HEK293T (cell line): ENCODE measurements around the gene OR2A5.

Experiments
- CTCF ChIA-PET: fragments of 350-600 bp; formaldehyde crosslinking; extraction: SDS; loops from one replicate; lab custom pipeline; 2021; ENCODE audit warnings: antibody characterized with exemption, inconsistent platforms; lab: Yijun Ruan, JAX
- POLR2A ChIA-PET: fragments of 350-600 bp; formaldehyde crosslinking; extraction: SDS; loops from one replicate; lab custom pipeline; 2020; ENCODE audit warnings: antibody characterized with exemption, inconsistent platforms; lab: Yijun Ruan, JAX
- DNase-seq: peaks from one replicate; pipeline ENCODE4 v3.0.0; 2012; ENCODE audit warnings: mixed read lengths; ENCODE audit errors: extremely low spot score
- ARNT ChIP-seq: fragments of 450-650 bp; IDR thresholded peaks from 2 replicates; pipeline ENCODE4 v1.6.1; 2017; ENCODE audit warnings: mild to moderate bottlenecking
- BHLHE40 ChIP-seq: fragments of 450-650 bp; IDR thresholded peaks from 2 replicates; pipeline ENCODE4 v1.6.1; 2016; ENCODE audit warnings: mild to moderate bottlenecking, moderate library complexity, borderline replicate concordance
- CTBP1 ChIP-seq: fragments of 450-650 bp; IDR thresholded peaks from 2 replicates; pipeline ENCODE4 v1.6.1; 2016; ENCODE audit warnings: borderline replicate concordance
- ELF4 ChIP-seq: fragments of 450-650 bp; IDR thresholded peaks from 2 replicates; pipeline ENCODE4 v1.6.1; 2017; ENCODE audit warnings: antibody characterized with exemption
- FOXA1 ChIP-seq: fragments of 450-650 bp; IDR thresholded peaks from 2 replicates; pipeline ENCODE4 v1.6.1; 2016; ENCODE audit warnings: mild to moderate bottlenecking
- FOXK2 ChIP-seq: fragments of 450-650 bp; IDR thresholded peaks from 2 replicates; pipeline ENCODE4 v1.6.1; 2016; ENCODE audit warnings: mild to moderate bottlenecking
- FOXM1 ChIP-seq: fragments of 450-650 bp; IDR thresholded peaks from 2 replicates; pipeline ENCODE4 v1.6.1; 2017; ENCODE audit warnings: mild to moderate bottlenecking, borderline replicate concordance
- HDGF ChIP-seq: fragments of 450-650 bp; IDR thresholded peaks from 2 replicates; pipeline ENCODE4 v1.6.1; 2017; ENCODE audit warnings: antibody characterized with exemption, borderline replicate concordance
- L3MBTL2 ChIP-seq: fragments of 450-650 bp; conservative IDR thresholded peaks from 2 replicates; pipeline ENCODE4 v1.6.1; 2016; ENCODE audit warnings: mild to moderate bottlenecking
- LEF1 ChIP-seq: fragments of 450-650 bp; IDR thresholded peaks from 2 replicates; pipeline ENCODE4 v1.6.1; 2017; ENCODE audit warnings: mild to moderate bottlenecking, borderline replicate concordance
- NFRKB ChIP-seq: fragments of 450-650 bp; IDR thresholded peaks from 2 replicates; pipeline ENCODE4 v1.6.1; 2016; ENCODE audit warnings: mild to moderate bottlenecking, moderate library complexity
- SP1 ChIP-seq: fragments of 450-650 bp; IDR thresholded peaks from 2 replicates; pipeline ENCODE4 v1.6.1; 2017
- SUZ12 ChIP-seq: fragments of 450-650 bp; IDR thresholded peaks from 2 replicates; pipeline ENCODE4 v1.6.1; 2016; ENCODE audit warnings: mild to moderate bottlenecking
- TARDBP ChIP-seq: fragments of 450-650 bp; IDR thresholded peaks from 2 replicates; pipeline ENCODE4 v1.6.1; 2016
- ZNF384 ChIP-seq: fragments of 450-650 bp; IDR thresholded peaks from 2 replicates; pipeline ENCODE4 v1.6.1; 2016
- TF ChIP-seq, protein P1 (sequence below): fragments of 450-650 bp; IDR thresholded peaks from 2 replicates; pipeline ENCODE4 v1.6.1; 2016

The OR2A5 gene

DNA sequence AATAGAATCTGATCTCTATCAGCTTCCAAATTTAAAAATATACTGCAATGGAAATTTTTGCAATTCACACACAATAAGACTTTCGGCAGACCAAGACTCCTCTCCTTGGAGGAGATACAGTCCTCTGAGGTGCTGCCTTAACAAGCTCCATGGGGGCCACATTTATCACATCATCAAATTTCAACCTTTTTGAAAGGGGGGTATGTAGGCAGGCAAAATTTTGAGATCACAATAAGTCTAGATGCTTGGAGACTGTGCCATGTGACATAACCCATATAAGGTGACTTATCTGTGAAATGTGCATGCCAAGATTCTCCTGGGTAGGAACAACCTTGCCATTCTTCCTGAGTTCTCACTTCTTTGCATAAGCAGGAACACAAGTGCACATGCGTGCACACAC lies 37.2 kb downstream of the OR2A5 start, which contains the start of gene OR2A12:
OR2A12 (plus strand) TSS at position 301 of the 400 bp plus-strand sequence. CDS start 8,830 bp downstream, outside the sequence.
- CTCF ChIA-PET, result no interaction called here
- TF ChIP-seq ELF4, result no peak
- no peak for TF ChIP-seq L3MBTL2
- no peak for TF ChIP-seq SUZ12
- no peak for TF ChIP-seq HDGF
- TF ChIP-seq ZNF384, result no peak
- TF ChIP-seq, protein P1, sequence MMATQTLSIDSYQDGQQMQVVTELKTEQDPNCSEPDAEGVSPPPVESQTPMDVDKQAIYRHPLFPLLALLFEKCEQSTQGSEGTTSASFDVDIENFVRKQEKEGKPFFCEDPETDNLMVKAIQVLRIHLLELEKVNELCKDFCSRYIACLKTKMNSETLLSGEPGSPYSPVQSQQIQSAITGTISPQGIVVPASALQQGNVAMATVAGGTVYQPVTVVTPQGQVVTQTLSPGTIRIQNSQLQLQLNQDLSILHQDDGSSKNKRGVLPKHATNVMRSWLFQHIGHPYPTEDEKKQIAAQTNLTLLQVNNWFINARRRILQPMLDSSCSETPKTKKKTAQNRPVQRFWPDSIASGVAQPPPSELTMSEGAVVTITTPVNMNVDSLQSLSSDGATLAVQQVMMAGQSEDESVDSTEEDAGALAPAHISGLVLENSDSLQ, result no peak
- TF ChIP-seq ARNT, result no peak
- TF ChIP-seq FOXA1, result no peak
- TF ChIP-seq NFRKB, result no peak
- no peak for TF ChIP-seq TARDBP
- TF ChIP-seq FOXK2, result no peak
- TF ChIP-seq SP1, result no peak
- TF ChIP-seq FOXM1, result no peak
- TF ChIP-seq BHLHE40, result no peak
- POLR2A ChIA-PET, result no interaction called here
- no peak for DNase-seq

DNA sequence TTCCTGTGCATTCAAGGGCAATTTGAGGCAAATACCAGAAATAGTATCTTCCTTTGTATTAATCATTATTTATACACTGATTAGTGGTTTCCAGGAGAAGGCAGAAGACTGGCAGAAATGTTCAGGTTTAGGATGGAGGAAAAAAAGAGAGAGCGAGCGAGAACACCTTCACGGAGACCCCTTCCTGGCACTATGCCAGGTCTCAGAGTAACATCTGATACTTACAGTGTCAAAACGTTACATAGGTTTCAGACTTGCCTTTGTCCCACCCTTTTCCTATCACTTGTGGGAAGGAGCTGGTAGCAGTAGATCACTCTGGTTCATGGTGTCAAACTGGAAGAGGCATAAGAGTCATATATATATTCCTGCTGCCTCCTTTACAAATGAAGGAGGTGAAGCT lies 38.0 kb downstream of the OR2A5 start:
- ChIA-PET CTCF (no interaction called here), POLR2A (no interaction called here)
- TF ChIP-seq SP1 (no peak), ZNF384 (no peak), NFRKB (no peak), ELF4 (no peak), CTBP1 (no peak), FOXK2 (no peak)
- DNase-seq, result no peak

DNA sequence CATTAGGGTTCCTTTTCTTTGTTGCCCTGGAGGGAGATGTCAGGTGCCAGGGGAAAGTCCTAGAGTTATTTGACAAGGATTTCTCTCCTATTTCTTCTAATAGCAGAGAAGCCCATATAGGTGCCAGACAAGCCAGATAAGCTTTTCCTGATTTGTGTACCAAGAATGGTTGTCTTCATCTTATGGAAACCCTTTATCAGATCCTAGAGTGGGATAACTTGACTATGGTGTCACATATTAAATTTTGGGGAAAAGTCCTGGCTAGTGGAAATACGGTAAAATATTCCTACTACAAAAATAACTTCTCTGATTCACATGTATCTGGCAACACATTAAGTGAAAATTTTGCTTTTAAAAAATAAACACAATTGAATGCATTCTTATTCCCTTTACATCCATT lies 38.5 kb downstream of the OR2A5 start:
- TF ChIP-seq CTBP1, result no peak
- TF ChIP-seq ZNF384, result no peak
- TF ChIP-seq FOXK2, result no peak
- ChIA-PET POLR2A (no interaction called here), CTCF (no interaction called here)
- no peak for DNase-seq

DNA sequence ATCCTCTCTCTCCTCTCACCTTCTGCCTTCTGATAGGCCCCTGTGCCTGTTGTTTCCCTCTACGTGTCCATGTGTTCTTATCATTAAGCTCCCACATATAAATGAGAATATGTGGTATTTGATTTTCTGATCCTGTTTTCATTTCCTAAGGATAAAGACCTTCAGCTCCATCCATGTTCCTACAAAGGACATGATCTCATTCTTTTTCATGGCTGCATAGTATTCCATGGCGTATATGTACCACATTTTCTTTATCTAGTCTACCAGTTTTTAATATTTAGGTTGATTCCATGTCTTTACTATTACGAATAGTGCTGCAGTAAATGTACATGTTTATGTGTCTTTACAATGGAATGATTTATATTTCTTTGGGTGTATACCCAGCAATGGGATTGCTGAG lies 41.9 kb downstream of the OR2A5 start:
- ChIA-PET CTCF (no interaction called here), POLR2A (no interaction called here)
- no peak for DNase-seq
- no peak for TF ChIP-seq FOXA1
- TF ChIP-seq SUZ12, result no peak
- no peak for TF ChIP-seq ELF4
- TF ChIP-seq ZNF384, result no peak
- no peak for TF ChIP-seq SP1
- TF ChIP-seq ARNT, result no peak
- TF ChIP-seq LEF1, result no peak
- TF ChIP-seq, protein P1, result no peak
- no peak for TF ChIP-seq HDGF
- no peak for TF ChIP-seq NFRKB
- no peak for TF ChIP-seq CTBP1
- TF ChIP-seq TARDBP, result no peak
- TF ChIP-seq BHLHE40, result no peak
- no peak for TF ChIP-seq FOXM1
- no peak for TF ChIP-seq L3MBTL2
- TF ChIP-seq FOXK2, result no peak

DNA sequence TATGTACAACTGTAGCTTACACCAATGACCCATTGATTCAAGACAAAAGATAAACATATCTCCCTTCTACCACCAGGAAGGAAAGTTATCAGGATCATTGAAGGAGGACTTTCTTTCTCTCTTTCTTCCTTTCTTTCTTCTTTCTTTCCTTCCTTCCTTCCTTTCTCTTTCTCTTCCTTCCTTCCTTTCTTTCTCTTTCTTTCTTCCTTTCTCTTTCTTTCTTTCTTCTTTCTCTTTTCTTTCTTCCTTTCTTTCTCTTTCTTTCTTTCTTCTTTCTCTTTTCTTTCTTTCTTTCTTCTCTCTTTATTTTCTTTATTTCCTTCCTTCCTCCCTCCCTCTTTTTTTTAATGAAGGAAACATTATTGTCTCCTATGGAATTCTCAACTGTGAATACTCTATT lies 50.0 kb downstream of the OR2A5 start:
- TF ChIP-seq TARDBP (no peak), FOXM1 (no peak), ARNT (no peak), ELF4 (no peak), ZNF384 (no peak), SUZ12 (no peak), BHLHE40 (no peak), SP1 (no peak), CTBP1 (no peak), LEF1 (no peak), FOXK2 (no peak), FOXA1 (no peak), L3MBTL2 (no peak), NFRKB (no peak), HDGF (no peak)
- TF ChIP-seq, protein P1, result no peak
- POLR2A ChIA-PET, result no interaction called here
- DNase-seq, result no peak
- CTCF ChIA-PET, result no interaction called here

DNA sequence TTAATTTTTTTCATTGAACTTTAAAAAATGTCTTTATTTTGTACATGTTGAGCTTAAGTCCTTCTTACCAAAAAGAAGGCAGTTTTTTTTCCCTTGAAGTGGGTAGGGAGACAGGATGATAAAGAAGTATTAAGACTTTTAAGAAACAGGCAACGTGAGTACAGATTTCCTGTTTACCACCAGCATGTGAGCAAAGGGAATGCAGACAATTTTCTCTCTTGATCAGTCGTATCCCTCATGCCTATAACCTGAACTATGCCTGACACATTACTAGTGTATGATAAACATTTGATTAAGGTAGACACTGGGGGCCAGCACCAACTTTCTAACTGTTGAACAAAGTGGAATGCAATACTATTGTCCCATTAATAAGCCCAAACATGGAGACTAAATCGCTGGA lies 51.9 kb downstream of the OR2A5 start:
- CTCF ChIA-PET, result no interaction called here

More for the DNA sequence above, 51.9 kb downstream of the OR2A5 start:
- DNase-seq, result no peak
- POLR2A ChIA-PET, result no interaction called here
- TF ChIP-seq FOXK2, result no peak
- TF ChIP-seq LEF1, result no peak
- TF ChIP-seq SP1, result no peak
- TF ChIP-seq L3MBTL2, result no peak
- TF ChIP-seq CTBP1, result no peak
- no peak for TF ChIP-seq ARNT
- TF ChIP-seq ELF4, result no peak
- TF ChIP-seq FOXA1, result no peak
- TF ChIP-seq, protein P1, result no peak
- no peak for TF ChIP-seq NFRKB
- no peak for TF ChIP-seq FOXM1
- TF ChIP-seq SUZ12, result no peak
- no peak for TF ChIP-seq ZNF384
- TF ChIP-seq TARDBP, result no peak
- TF ChIP-seq HDGF, result no peak
- TF ChIP-seq BHLHE40, result no peak
